ENCODE measurements around the gene MYO5B.
"Not testable (repeated sequence)": the region's sequence is repeated elsewhere in the genome, so short reads cannot be mapped to it uniquely, and the experiment has no call there.

The MYO5B gene

GRCh38 chr18:50097702-50098101, 97.2 kb downstream of the MYO5B start:
- no peak for DNase-seq

- DNase-seq: no peak
Observed at GRCh38 chr18:50096766-50097435, 98.0 kb downstream of the MYO5B start.

DNA sequence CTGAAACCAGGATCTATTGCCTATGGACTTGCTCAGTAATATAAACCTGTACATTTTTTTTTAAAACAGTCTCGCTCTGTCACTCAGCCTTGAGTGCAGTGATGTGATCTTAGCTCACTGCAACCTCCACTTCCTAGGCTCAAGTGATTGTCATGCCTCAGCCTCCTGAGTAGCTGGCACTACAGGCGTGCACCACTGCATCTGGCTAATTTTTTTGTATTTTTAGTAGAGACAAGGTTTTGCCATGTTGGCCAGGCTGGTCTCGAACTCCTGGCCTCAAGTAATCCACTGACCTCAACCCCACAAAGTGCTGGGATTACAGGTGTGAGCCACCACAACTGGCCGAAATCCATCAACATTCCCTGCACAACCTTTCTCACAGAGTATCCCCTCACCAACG, 100.2 kb downstream of the MYO5B start:
- DNase-seq: not testable (repeated sequence)

DNA sequence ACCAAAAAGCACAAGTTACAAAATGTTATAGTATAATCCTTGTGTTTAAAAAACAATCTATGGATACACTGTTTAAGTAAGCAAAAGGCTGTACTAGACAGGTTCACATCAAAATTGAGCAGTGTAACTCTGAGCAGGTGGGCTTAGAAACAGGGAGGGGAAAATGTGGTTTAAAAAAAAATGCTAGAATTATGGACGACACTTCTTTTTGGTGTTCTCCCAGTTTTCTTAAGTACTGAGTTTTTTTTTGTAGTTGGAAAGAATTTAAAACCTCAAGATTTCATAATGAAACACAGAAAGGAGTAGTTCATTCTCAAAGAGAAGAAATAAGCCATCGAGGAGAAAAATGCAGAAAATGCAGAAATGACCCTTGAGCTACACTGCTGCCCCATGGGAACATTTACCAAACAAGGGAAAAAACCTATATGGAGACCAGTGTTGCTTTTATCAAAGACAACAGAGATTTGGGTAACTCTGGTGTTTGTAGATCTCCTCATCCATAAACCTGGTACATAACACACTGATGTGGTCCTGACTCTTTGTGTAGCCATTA, 100.7 kb downstream of the MYO5B start:
- DNase-seq: no peak

GRCh38 chr18:50093366-50094064, 101.4 kb downstream of the MYO5B start:
- no peak for DNase-seq

GRCh38 chr18:50092245-50092805, 102.6 kb downstream of the MYO5B start:
- no peak for DNase-seq

- peak; percentile 9 for DNase-seq
Observed at GRCh38 chr18:50091509-50092244, 103.3 kb downstream of the MYO5B start.

DNA sequence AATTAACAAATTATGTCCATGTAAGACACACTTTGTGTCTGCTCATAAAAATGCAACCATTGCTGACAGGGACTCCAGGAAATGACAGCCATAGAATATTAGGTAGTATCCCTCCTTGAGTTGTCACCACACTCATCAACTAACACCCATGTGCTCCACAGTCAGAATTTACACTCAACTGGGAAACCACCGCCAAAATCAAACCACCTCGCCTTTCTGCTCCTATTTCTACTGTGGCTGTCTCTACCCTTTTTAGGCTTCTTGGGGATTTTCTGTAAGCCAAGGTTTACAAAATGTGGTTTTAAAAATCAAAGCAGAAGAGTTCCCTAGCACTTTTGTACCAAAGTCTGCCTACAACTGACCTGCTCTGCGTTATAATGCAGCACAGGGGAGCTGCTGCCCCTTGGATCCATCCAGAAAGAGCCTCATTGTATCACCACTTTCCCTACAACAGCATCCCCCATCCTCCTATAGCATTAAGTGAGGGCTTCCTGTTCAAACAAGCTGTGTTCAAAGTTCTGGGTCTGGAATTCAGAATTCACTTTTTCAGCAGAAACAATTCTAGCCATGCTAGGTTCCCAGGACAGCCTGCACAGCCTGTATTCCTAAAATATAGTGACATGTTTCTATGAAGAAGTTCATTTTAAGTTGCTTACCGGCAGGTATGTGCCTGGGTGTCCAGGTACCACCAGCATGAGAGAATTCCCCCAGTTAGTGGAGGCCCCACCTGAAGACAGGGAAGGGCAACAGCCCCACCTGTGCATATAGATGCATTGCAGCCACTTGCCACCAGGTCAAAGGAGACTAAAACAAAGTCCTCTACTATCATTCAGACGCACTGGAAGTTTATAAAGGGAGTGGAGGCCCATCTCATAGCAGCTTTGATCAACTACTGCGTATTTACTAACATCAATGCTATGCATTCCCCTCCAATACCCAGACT, 104.3 kb downstream of the MYO5B start:
- no peak for DNase-seq

- no peak for DNase-seq
Observed at GRCh38 chr18:50089702-50090101, 105.2 kb downstream of the MYO5B start.

DNA sequence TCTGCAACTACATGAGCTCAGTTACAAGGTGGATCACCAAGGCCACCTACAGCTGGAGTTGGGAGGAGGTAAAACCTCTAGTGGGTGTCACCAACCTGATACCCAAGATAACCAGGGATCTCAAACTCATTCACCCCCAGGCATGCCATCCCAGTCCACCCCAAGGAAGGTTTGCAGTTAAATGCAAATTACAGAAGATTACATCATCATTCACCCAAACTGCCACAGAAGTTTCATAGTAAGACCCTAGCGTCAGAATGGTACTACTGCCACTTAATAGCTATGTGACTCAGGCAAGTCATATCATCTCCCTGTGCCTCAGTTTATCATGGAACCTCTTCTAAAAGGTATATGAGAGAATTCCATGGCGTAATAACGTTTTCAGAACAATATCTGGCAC, 111.2 kb downstream of the MYO5B start:
- DNase-seq: no peak

DNA sequence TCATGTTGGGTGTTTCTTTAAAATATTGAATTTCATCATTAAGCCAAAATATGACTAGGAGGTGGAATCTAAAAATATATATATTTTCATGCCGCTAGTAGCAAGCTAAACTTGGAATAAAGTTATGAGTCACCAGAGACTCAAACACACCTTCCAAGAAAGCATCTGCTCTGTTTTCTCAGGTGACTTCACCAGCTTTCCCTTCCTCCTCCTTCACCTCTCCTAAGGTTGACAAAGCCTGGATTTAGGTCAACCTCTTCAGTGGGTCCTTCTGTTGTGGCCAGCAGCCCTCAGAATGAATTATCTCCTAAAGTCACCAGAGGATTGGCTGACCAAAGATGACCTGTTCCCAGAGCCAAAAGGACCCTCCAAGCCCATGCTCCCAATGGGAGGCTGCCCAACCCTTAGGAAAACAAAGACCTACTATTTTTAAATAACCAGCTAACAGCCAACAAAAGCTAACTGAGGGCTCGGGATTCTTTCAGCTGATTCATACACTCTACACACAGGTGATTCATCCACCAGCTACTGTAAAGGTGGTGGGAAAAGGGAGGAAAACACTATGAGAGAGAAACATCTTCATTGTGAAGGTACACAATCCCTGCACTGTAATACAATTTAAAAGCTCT, 113.9 kb downstream of the MYO5B start:
- DNase-seq: no peak

DNA sequence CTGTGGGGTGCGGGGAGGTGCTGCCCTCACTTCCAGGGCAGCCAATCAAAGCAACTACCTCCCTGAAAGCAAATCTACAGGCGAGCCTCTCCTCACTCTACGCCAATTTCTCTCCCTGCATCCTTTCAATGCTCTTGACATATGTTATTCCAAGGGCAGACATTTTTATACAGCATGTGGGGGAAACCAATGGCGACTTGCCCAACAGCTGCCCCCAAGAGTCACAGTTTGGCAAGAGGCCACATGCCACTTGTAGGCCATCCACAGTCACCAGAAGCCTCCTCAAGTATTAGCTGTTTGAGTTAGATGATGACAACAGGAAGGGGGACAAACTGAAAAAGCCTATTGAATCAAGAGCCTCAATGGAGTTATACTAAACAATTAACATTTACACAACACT, 114.6 kb downstream of the MYO5B start:
- no peak for DNase-seq

- DNase-seq: no peak
Observed at GRCh38 chr18:50079571-50080295, 115.2 kb downstream of the MYO5B start.

DNA sequence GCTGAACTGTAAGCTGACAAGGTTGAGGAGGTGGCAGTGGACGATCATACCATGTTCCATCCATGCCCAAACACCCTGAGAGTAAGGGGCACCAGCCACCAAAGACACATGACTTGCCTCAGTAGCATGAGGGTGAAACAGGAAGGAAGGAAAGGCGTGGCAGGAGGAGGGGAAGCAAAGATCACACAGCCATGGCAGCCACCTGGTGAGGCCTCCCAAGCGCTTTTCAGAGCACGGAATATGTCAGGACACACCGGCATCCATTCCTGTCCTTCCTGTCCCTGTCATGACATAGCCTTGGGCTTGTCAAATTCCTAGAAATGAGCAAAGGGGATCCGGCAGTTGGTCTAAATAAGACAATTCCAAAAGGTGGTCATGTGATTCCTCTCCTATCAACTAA, 118.7 kb downstream of the MYO5B start:
- no peak for DNase-seq

DNA sequence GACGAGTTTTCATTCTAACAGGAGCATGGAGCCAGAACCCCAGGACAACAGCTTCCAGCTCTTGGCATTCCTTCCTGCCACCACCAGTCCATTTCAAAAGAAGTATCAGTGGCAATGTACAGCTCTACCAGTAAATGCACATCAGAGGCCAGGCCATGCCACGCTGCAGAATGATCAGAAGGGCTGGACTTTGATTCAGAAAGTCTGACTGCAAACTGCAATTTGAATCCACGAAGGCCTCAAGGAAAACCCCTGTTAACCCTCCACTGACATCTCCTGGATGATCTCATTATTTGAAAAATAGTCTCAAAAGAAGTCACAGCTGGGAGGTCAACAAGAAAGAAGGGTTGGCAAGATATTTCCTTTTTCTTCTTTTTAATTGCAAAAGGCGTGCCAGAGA, 119.2 kb downstream of the MYO5B start:
- no peak for DNase-seq

DNA sequence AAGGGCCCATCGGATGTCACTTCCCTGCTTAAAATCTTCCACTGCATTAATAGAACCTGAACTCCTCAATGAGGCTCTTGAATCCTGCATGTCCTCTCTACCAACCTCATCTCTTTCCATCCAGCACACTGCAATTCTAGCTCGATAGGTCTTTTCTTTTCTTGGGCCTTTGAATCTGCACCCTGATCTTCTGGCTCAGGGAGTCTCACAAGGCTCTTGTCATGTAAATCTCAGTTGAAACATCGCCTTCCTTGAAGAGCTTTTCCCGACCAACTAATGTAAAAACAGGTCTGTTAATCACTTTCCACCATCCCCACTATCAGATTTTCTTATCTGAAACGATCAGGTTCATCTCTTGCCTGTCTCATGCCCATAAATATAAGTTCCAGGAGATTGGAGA, 120.5 kb downstream of the MYO5B start:
- DNase-seq: no peak

- no peak for DNase-seq
Observed at GRCh38 chr18:50073319-50073718, 121.6 kb downstream of the MYO5B start.

- DNase-seq: no peak
Observed at GRCh38 chr18:50072146-50072545, 122.8 kb downstream of the MYO5B start.

DNA sequence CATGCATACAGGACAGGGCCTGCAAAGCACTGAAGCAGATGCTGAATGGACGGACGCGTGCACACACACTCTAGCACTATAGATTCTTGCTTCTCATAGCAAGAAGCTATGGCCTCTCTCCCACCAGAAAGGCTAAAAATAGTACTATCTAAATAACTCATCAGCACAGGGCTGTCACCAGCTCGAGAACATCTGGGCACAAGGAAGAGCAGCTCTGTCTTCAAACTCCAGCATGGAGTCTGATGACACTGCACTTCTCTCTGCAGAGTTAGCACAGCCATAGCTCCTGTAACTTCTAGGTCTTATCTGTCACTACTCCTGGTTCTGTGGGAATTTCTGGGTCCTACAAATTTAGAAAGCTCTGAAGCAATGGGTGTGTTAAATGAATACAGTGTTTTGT, 123.5 kb downstream of the MYO5B start:
- DNase-seq: no peak

DNA sequence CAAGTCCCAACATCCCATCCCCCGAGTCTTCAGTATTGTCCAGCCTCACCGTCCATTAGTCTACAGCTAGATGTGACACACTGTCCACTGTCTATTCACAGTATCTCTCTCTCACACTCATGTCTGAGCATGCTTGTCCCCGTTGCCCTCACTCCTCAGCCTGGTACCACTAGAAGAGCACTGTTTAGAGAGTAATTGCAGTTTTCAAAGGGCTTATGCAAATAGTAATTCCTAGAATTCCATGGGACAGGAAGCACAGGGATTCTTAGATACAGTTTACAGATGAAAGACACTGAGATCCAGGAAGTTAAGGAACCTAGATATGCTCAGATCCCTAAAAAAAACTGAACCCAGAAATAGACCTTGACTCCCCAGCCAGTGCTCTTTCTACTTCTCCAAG, 125.5 kb downstream of the MYO5B start:
- no peak for DNase-seq

- no peak for DNase-seq
Observed at GRCh38 chr18:50065527-50065926, 129.4 kb downstream of the MYO5B start.
